CD4-positive, alpha-beta T cell treated with Interleukin-1 beta for 1 hour (primary cell): ENCODE measurements around the gene PET100.

Experiments
- DNase-seq, 2 donors: peaks; one replicate each; pipeline ENCODE4 v3.0.0-alpha.2; 2020 to 2022

The PET100 gene

DNA sequence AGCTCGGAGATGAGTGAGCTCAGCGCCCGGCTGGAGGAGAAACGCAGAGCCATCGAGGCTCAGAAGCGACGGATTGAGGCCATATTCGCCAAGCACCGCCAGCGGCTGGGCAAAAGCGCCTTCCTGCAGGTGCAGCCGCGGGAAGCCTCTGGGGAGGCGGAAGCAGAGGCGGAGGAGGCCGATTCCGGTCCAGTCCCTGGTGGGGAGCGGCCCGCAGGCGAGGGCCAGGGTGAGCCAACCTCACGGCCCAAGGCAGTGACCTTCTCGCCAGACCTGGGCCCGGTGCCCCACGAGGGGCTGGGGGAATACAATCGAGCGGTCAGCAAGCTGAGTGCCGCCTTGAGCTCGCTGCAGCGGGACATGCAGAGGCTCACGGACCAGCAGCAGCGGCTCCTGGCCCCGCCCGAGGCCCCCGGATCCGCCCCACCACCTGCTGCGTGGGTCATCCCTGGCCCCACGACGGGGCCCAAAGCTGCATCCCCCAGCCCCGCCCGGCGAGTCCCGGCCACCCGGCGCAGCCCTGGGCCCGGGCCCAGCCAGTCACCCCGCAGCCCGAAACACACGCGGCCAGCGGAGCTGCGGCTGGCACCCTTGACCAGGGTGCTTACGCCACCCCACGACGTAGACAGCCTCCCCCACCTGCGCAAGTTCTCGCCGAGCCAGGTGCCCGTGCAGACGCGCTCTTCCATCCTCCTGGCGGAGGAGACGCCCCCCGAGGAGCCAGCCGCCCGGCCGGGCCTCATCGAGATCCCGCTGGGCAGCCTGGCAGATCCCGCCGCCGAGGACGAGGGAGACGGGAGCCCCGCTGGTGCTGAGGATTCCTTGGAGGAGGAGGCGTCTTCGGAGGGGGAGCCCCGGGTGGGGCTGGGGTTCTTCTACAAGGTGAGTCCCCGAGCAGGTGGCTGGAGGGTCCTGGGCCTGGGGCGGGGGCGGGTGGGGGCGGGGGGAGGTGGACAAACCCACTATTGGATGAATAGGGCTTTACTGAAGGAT, 17.0 kb upstream of the PET100 start:
- DNase-seq, result no peak

DNA sequence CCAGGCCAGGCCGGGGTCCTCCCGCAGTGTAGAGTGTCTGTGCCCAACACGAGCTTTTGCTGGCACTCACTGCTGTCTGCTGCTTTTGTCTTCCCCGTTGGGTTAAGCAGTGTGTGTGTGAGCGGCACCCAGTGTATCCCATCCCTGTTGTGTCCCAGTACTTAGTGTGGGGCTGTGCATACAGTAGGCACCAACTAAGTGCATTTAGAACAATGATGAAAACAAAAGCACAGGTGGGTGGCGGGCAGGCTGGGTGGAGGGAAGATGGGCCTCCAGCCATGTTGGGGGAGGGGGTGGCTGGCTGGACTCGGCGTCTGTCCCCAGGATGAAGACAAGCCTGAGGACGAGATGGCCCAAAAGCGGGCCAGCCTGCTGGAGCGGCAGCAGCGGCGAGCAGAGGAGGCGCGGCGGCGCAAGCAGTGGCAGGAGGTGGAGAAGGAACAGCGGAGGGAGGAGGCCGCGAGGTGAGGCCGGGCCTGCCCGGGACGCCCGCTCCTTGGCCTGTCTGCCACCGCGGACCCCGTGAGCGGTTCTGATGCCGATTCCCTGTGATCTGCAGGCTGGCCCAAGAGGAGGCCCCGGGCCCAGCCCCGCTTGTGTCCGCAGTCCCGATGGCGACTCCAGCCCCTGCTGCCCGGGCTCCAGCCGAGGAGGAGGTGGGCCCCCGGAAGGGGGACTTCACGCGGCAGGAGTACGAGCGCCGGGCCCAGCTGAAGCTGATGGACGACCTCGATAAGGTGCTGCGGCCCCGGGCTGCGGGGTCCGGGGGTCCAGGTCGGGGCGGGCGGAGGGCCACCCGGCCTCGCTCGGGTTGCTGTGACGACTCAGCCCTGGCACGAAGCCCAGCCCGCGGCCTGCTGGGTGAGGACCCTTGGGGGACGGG, 14.5 kb upstream of the PET100 start:
- DNase-seq, result no peak

DNA sequence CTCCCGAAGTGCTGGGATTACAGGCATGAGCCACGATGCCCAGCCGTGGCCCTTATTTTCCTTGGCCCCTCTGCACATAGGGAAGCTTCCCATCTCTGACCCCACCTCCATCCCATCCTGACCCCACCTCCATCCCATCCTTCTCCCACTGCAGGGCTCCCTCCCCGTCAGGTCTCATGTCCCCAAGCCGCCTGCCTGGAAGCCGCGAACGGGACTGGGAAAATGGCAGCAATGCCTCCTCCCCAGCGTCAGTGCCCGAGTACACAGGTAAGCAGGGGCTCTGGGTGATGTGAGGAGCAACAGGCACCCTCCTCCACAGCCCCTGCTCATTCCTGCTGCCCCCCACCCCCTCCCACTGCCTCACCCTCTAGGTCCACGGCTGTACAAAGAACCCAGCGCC, 12.4 kb upstream of the PET100 start:
- no peak for DNase-seq

DNA sequence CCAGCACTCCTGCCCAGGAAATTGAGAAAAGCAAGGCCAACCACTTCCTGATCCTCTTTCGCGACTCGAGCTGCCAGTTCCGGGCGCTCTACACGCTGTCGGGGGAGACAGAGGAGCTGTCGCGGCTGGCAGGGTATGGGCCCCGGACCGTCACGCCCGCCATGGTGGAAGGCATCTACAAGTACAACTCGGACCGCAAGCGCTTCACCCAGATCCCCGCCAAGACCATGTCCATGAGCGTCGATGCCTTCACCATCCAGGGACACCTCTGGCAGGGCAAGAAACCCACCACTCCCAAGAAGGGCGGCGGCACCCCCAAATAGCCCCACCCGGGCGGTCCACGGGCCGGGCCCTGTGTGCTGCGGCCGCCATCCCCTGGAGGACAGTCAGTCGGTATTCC, 11.9 kb upstream of the PET100 start:
- no peak for DNase-seq

DNA sequence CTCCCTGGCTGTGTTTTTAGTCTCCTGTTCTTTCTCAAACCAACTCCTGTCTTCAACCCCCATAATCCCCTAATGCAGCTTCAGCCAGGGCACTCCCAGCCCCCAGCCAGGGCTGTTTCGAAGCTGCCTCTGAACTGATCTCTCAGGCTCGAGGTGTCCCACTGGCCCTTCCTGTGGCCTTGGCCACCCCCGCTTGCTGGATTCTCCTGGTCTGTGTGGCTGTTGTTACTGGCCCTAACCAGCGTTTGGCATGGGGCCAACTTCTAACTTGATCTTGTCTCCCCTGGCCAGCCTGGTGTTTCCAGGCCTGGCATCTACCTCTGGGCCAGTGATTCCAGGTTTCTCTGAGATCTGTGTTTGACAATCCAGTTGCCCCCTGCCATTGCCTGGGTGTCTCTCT, 11.2 kb upstream of the PET100 start:
- DNase-seq, result no peak

DNA sequence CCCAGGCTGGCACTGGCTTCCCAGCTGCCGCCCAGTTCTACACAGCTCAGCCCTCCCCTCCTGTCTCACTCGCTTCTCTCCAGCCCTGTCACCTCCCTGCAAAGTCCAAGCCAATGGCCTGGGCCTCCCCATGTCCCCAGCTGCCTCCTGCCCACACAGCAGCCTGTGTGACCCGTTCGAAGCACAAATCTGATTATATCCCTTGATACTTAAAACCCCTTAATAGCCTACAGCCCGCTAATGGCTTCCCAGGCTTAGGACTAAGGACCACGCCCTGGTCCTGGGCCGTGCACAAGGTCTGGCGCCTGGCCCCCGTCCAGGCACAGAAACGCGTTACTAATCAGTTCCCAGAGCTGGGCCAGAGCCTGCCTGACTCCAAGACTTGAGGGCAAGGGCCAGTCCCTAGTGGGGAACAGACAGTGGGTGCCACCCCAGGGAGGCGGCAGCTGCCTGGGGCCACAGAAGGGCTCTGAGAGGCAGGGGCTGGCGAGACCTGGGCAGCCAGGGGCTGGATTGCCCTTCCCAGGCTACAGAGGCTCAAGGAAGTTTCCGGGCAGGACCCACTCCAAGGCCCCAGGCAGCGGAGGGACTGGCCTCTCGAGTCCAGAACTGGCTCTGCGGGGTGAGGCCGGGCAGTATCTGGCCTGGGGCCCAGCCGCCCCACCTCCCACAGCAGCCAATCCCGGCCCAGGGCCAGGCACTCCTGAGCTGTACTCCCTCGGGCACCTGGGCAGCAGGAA, 10.7 kb upstream of the PET100 start:
- no peak for DNase-seq

DNA sequence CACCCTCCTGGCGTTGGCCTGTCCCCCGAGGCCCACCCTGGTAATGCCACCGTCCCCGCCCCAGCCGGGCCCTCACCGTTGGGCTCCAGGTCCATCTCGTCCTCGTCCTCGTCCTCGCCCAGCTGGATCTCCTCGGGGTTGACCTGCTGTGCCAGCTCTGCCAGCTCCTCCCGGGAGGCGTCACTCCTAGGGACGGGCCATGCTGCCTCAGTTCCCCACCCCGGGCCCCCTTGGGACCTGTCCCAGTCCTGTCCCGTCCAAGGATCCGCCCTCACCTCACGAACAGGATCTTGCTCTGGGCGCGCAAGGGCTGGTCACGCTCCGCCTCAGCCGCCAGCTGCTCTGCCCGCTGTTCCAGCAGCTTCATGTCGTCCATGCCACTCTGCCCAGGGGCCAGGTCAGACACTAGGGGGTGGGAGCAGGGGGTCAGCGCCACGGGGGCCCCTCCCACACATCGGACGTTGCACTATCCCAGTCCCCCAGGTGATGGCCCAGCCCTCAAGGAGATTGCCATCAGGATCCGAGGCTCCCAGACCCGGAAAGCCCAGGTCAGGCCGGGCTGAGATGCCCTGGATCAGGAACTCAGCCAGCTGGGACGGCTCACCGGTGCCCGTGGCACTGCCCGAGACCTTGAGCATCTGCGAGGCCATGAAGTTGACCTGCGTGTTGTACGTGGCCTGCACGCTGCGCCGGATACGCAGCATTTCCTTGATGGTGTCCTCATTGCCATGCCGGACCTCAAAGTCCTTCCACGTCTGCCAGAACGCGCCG, 9.7 kb upstream of the PET100 start:
- no peak for DNase-seq

DNA sequence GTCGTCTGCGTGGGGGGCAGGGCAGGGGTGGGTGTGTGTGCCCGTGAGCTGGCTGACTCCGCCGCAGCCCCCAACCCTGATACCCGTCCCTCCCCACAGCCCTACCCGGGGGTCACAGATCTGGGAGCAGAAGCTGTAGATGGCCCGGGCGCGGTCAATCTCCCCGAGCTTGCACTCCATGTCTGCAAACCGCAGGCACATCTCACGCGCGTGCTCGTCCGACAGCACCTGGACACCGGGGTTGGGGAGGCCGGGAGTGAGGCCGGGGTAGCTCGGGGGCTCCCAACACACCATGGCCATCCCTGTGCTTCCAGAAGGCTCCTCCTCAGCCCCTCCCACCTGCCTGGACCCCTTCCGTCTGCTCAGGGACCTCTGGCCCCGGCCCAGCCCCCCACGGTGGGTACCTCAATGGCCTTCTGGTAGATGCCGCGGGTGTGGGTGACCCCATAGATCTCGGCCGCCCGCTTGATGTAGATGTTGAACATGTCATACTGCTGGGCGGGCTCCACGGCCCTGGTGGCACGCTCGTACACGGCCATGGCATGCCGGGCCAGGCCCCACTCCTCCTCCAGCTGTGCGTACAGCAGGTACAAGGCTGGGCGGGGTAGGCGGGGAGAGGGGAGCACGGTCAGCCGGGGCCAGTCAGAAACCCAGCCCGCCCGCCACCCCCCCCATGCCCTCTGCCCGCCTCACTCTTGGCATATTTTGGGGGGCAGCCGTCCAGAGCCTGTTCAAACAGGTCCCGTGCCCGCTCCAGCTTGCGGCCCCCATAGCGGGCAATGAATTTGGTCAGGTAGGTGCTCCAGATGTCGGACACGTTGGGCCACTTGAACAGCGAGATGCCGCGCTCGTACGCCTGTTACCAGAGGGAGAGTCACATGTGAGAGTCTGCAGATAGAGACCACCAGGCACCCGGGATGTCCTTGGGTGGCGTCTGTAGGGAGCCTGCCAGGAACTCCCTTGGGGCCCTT, 8.9 kb upstream of the PET100 start:
- DNase-seq, result no peak

DNA sequence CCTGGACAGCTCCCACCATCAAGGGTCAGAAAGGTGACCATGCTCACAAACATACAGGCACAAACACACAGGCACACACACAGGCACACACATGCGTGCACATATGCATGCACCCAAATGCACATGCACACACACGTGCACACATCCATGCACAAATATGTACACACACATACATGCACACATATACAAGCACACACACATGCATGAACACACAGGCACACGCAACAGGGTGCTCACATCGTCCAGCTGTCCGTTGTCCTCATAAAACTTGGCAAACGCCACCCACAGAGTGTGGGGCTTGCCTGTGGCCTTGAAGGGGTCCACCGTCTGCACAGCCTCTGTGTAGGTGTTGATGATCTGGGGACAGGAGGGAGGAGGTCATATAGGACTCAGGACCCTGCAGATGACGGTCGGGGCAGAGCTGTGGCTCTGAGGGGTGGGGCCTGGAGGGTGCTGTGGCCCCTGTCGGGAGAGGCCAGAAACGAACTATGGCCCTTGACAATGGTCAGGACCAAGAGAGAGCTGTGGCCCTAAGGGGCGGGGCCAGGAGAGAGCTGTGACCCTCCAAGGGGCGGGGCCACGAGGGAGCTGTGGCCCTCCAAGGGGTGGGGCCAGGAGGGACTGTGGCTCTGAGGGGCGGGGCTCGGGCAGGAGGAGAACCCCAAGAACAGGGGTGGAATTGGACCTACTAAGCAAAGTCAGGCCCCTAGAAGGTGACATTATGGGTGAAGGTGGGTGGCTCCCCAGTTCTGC, 6.5 kb upstream of the PET100 start:
- DNase-seq, result no peak

DNA sequence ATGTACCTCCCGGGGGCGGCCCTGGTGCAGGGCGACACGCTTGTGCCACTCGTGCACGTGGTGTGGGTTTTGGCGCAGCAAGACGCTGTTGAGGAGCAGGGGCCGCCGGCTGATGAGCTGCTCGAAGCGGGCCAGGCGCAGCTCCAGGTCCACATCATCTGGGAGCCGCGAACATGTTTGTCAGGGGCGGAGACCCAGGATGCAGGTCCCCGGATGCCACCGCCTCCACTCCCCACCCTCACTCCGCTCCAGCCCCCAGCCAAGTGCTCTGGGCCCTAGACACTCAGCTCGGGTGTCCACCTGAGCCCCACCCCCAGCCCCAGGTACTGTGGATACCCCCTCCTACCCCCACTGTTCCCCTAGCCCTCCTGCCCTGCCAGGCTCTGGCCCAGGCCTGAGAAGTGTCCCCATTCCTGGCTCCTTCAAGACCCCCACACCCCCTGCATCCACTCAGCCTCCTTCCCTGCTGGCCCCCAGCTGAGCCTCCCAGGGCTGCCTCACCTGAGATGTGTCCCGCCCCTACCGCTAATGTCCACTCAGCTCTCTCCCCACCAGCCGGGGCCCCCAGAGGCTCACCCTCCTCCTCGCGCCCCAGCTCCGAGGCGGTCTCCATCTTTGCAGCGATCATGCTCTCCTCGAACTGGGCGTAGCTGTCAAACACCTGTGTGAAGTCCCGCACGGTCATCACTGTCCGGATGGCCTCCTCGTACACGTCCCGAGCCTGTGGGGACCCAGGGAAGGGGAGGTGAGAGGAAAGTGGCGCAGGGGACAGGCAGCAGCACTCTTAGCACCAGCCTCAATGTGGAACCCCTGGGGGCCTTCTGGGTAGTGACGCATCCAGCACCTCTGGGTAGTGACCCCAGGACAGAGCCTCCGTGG, 5.6 kb upstream of the PET100 start:
- no peak for DNase-seq

DNA sequence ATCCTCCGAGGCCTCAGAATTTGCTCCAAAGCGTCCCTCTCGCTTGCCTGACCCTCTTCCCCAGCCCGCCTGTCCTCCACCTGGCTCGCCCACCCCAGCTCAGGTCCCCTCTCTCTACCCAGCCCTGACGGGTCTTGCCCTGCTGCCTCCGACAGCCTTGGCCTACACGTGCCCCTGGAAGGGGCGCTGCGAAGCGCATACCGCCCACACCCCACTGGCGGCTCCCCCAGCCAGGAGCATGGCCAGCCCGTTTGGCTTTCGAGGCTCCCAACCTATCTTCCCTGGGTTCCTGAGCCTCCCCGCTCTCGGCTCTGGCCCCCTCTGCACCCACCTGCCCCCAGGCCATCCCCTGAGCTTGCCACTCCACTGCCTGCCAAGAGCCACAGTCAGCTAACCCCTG, 4.8 kb upstream of the PET100 start:
- no peak for DNase-seq

DNA sequence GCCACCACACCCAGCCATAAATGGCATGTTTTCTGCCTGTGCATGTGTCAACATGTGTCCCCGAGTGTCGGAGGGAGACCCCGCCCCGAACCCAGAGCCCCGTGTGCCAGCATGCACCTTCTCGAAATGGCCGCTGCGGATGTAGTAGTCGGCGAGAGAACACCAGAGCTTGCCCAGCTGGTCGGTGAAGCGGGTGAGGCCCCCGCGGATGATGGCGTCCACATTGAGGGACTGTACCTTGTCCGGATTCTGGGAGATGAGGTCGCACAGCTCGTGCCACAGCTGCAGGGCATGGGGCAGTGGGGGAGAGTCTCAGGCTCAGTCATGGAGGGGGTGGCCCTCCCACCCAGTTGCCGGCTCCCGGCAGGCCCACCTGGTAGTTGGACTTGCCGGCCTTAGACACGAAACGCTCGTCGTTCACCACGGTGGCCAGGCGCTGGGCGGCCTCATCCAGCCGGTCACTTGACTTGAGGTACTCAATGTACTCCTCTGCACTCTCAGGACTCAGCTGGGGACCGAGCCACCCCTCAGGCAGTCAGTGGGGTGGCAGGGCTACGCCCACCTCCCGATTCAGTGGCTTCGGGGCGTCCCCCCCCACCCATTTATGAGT, 3.7 kb upstream of the PET100 start:
- no peak for DNase-seq

DNA sequence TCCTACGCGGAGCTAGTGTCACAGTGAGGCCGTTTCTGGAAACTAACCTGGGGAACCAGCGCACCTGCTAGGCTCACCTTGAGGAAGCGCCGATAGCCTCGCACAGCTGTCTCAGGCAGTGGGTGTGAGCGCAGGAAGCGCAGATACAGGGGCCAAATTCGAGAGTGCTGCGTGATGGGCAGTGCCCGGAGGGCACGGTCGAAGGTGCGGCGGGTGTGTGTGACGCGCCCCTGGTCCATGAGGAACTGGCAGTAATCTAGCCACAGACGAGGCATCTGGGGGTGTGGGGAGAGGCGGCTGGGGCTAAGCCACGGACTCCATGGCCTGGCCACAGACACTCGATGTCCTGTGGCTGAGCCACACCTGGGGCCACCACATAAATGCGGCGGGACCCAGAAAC, 2.4 kb upstream of the PET100 start:
- DNase-seq, result no peak

DNA sequence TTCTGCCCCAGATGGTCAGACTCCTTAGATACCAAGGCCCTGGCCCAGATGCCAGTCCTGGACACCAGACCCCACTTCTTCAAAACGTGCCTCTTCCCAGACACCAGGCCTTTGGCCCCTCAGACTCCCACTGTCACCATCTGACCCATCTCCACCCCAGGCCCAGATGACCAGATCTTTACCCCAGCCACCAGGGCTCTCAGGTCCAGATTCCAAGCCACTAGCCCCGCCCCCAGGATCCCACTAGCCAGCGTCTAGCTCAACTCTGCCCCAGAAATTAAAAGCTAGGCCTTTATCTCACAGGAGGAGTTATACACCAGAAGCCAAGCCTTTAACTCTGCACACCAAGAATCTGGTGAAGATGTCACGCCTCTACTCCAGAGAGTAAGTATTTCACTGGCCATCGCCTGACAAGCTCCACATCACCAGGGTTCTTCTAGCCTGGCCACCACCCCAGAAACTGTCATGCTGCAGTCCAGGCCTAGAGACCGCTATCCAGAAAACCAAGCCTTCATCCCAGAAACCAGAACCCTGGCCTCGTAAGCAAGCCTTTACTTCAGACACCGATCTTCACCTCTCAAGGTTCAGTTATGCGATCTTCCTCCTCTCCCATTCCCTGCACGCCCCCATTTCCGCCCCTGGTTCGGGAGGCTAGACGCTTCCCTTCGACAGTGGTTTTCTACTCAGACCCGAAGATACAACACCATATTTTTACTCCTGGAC, 843 bp upstream of the PET100 start:
- no peak for DNase-seq

DNA sequence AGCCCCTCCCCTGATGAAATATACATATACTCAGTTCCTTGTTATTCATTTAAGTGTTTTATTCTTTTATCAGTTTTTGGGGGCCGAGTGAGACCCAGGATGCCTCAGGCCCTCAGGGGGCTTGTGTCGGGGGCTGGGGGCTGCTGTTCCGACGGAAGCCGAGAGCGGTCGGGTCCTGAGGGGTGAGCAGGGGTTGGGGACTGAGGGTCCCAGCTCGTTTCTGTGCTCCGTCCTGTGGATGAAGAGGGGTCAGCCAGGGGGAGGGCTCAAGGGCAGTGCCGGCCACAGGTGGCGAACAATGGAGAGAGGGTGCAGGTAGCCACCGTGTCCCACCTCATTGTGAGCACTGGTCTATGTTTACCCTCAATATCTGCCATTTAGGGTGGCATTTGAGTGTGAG, 2.0 kb downstream of the PET100 start:
- no peak for DNase-seq

DNA sequence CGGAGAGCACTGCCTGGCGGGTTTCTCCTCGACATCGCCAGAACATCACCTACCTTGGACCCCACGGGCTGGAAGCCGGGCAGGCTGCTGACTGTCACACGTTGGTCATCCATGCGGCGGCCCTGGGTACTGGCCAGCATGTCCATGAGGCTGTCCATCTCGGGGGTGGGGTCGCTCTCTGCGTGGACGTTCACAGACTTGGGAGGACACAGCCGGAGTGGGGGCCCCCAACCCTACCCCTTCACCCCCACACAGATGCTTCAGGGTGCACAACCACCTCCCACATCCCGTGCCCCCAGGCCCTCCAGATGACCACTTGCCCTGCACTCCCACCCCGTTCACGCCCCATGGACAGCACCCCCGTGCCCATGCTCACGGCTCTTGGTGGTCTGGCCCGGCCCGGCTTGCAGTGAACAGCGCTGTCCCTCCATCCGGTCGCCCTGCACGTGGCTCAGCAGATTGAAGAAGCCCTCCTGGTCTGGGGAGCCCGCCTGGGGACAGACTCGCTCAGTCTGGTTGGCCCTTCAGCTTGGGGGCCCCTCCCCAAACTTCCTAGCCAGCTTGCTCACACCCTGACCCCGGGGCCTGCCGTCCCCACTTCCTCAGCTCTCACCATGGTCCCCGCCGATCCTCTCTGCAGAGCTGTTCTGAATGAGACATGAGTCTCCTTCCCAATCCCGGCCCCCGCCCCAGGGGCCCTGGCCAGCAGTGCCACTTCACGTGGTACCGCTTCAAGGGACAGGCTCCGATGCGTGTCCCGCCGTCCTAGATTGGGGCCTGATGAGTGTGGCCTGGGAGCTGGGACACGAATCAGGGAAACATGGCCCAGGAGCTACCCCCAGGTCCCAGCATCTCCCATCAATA, 3.0 kb downstream of the PET100 start:
- DNase-seq, result no peak

DNA sequence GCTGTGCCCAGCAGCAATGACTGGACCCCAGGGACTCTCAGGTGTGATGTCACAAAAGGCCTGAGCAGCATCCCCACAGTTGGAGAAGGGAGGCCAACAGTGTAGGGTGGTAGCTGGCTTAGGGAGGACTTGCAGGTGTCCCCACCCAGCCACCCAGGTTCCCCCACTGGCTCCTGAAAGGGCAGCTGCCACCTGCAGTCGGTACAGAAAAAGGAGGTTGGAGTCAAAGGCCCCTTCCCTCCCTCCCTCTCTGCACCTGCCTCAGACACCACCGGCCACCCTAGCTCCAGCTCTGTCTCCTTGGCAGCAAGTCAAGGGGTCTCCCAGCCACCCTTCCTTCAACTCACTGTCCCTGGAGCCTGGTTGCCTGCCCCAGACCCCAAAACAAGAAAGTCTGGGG, 4.1 kb downstream of the PET100 start, which contains the start of gene PCP2:
Gene PCP2, minus strand, starts transcription at position 22 of the 400 bp plus-strand sequence. CDS start 262 bp downstream, outside the sequence.
- DNase-seq, result no peak
